ENCODE data around the gene TBC1D21.

The TBC1D21 gene

DNA sequence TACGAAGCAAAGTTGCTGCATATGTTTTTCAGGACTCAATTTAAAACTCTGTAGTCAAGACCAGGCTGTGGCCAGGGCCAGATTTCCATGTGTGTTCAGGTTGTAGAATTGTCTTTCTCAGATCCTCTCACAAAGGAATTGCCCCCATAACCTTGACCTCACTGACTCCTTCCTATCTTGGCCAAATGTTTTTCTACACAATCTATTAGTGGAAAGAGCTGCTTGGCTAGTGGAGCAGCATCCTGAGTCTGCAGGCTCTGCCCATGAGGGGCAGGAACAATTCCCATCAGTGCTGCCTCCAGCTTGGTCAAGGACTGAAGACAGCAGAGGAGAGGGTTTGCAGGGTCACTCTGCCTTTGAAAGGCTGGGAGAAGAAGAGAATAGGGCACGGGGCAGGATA is 6.9 kb upstream of the TBC1D21 start:
- no peak for TF ChIP-seq CTCF (IDR thresholded peaks at IDR 0.05; ENCODE audit: low read depth, low read length)
- in situ Hi-C loops (cut with HindIII; ENCODE audit: low sequenced_read_pairs) = no loop called here
- H3K4me3 ChIP-seq (ENCODE audit: low read depth, low read length) = no peak overlapping the region
- DNase-seq (ENCODE audit: low read depth, low spot score) = no peak

GRCh38 chr15:73866881-73867410 is 6.4 kb upstream of the TBC1D21 start:
- in situ Hi-C loops (cut with HindIII; ENCODE audit: low sequenced_read_pairs) = no loop called here
- DNase-seq (ENCODE audit: low read depth, low spot score) = no peak
- no peak for TF ChIP-seq CTCF (IDR thresholded peaks at IDR 0.05; ENCODE audit: low read depth, low read length)
- no peak overlapping the region for H3K4me3 ChIP-seq (ENCODE audit: low read depth, low read length)

- DNase-seq (ENCODE audit: low read depth, low spot score) = no peak
- in situ Hi-C loops (cut with HindIII; ENCODE audit: low sequenced_read_pairs) = no loop called here
- no peak for TF ChIP-seq CTCF (IDR thresholded peaks at IDR 0.05; ENCODE audit: low read depth, low read length)
- H3K4me3 ChIP-seq (ENCODE audit: low read depth, low read length) = no peak overlapping the region
These were observed 5.9 kb upstream of the TBC1D21 start for GRCh38 chr15:73867426-73867825.

- no peak overlapping the region for H3K4me3 ChIP-seq (ENCODE audit: low read depth, low read length)
- in situ Hi-C loops (cut with HindIII; ENCODE audit: low sequenced_read_pairs) = no loop called here
- no peak for DNase-seq (ENCODE audit: low read depth, low spot score)
- TF ChIP-seq CTCF (IDR thresholded peaks at IDR 0.05; ENCODE audit: low read depth, low read length) = no peak
These were observed 5.4 kb upstream of the TBC1D21 start for GRCh38 chr15:73867956-73868355.

DNA sequence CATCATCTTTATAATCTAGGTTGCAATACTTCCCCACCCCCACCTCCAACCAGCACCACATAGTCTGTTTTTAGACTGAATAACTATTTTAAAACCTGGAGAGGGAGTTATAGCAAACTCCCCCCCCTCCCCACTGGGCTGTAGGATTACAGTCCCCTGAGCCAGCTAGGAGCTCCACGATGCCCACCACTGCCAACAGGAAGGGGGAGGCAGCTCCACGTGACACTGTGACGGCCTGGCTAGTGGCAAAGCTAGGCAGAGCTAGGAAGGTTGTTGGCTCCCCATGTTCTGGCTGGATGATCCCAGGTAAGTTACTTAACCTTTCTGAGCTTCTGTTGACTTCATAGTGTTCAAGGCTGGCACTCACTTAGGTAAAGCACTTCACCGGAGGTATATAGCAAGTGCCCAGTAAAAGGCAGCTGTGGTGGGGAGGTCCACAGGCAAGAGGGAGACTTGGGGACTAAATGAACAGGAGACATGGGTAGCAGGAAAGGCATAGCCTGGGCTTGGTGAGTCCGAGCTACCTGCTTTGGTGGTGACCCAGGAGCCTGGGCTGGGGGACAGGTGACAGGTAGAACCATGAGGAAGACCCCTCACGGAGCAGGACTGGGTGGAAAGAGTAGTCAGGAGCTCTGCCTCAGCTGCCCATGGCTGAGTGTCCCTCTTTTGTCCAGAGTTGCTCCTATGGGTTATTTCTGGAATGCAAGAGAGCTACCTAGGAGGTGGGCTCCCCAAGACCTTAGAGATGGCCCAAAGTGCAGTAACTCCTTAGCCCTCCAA is 4.0 kb upstream of the TBC1D21 start:
- in situ Hi-C loops (cut with HindIII; ENCODE audit: low sequenced_read_pairs) = no loop called here
- TF ChIP-seq CTCF (IDR thresholded peaks at IDR 0.05; ENCODE audit: low read depth, low read length) = no peak
- no peak for DNase-seq (ENCODE audit: low read depth, low spot score)
- H3K4me3 ChIP-seq (ENCODE audit: low read depth, low read length) = no peak overlapping the region

DNA sequence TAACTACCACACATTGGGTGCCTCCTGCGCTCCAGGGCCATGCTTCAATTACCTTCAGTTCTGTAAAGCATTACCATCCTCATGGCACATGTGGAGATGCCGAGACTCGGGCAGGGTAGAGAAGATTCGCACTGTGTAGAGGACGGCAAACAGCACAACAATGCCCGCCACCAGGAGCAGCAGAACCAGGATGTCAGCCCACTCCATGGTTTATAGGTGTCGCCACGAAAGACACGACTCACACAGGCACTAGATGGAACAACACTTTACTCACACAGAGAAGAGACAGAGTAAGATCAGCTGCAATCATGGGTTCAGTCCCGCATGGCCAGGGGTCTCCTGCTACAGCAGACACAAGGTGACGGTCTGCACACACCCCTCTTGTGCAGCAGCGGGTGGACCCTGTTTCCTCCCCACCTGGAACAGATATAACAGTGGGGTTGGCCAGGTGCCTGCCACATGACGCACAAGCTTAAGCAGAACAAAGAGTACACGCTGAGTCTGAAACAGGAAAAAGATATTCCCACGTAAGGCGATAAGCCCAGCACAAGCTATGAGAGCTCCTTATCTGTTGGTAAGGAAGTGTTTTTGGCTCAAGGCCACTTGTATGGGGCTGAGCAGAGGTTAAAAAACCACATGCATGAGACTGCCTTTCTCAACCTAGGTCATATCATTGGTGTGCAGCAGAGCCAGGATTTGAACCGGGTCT is 2.5 kb upstream of the TBC1D21 start:
- H3K4me3 ChIP-seq (ENCODE audit: low read depth, low read length) = no peak overlapping the region
- no peak for TF ChIP-seq CTCF (IDR thresholded peaks at IDR 0.05; ENCODE audit: low read depth, low read length)
- in situ Hi-C loops (cut with HindIII; ENCODE audit: low sequenced_read_pairs) = no loop called here
- DNase-seq (ENCODE audit: low read depth, low spot score) = no peak

Data from astrocyte of the spinal cord (primary cell).